M059J (cell line): ENCODE results near the gene ASB2. TPM values are rescaled to one million over a fixed set of nuclear protein-coding genes. Genes with fewer than 3 reads are reported as not detected.

Source experiments
- DNase-seq: peaks from one replicate; pipeline ENCODE4 v3.0.0-alpha.2; 2012; ENCODE audit warnings: low read depth
- total RNA-seq: library from RNA; depleted of rRNA; stranded (reverse); fragments of >200 nt; shearing (Covaris generic); gene quantifications from 2 replicates; pipeline ENCODE4 v1.2.3, GENCODE V29; 2014

Gene ASB2
- total RNA-seq, 1 experiment from 2014 or later: not detected

GRCh38 chr14:93950948-93951634, 25.3 kb downstream of the ASB2 start:
- no peak for DNase-seq

GRCh38 chr14:93949511-93950075, 26.8 kb downstream of the ASB2 start:
- no peak for DNase-seq

- DNase-seq: no peak
Observed at GRCh38 chr14:93947282-93947681, 29.1 kb downstream of the ASB2 start.

- DNase-seq: no peak
Observed at GRCh38 chr14:93946541-93947090, 29.8 kb downstream of the ASB2 start.

GRCh38 chr14:93946104-93946503, 30.3 kb downstream of the ASB2 start:
- DNase-seq: peak; percentile 61

GRCh38 chr14:93945070-93945399, 31.3 kb downstream of the ASB2 start:
- DNase-seq: no peak

GRCh38 chr14:93944348-93945069, 31.9 kb downstream of the ASB2 start:
- no peak for DNase-seq

- no peak for DNase-seq
Observed at GRCh38 chr14:93943930-93944329, 32.4 kb downstream of the ASB2 start.

- DNase-seq: peak; percentile 78
Observed at GRCh38 chr14:93943052-93943451, 33.3 kb downstream of the ASB2 start.

- peak; percentile 84 for DNase-seq
Observed at GRCh38 chr14:93941293-93941910, 35.0 kb downstream of the ASB2 start.

GRCh38 chr14:93940437-93940836, 35.9 kb downstream of the ASB2 start:
- DNase-seq: no peak

- DNase-seq: peak; percentile 41
Observed at GRCh38 chr14:93939304-93940229, 36.8 kb downstream of the ASB2 start.

GRCh38 chr14:93938751-93939303, 37.5 kb downstream of the ASB2 start:
- no peak for DNase-seq

- no peak for DNase-seq
Observed at GRCh38 chr14:93937519-93937918, 38.9 kb downstream of the ASB2 start.

- no peak for DNase-seq
Observed at GRCh38 chr14:93936926-93937325, 39.4 kb downstream of the ASB2 start.

- DNase-seq: peak; percentile 28
Observed at GRCh38 chr14:93936245-93936644, 40.1 kb downstream of the ASB2 start.

- no peak for DNase-seq
Observed at GRCh38 chr14:93935213-93935612, 41.2 kb downstream of the ASB2 start.

- no peak for DNase-seq
Observed at GRCh38 chr14:93932642-93933041, 43.7 kb downstream of the ASB2 start.

- DNase-seq: no peak
Observed at GRCh38 chr14:93930989-93931307, 45.4 kb downstream of the ASB2 start.

GRCh38 chr14:93930296-93930988, 45.9 kb downstream of the ASB2 start:
- DNase-seq: no peak

- no peak for DNase-seq
Observed at GRCh38 chr14:93929657-93930056, 46.7 kb downstream of the ASB2 start.
